Measurements from ENCODE around the gene SPRED3.

- TF ChIP-seq CTCF (IDR thresholded peaks at IDR 0.05; ENCODE audit: poor library complexity, severe bottlenecking), result no peak
- TF ChIP-seq EZH2 (IDR thresholded peaks at IDR 0.05; ENCODE audit: borderline replicate concordance, insufficient read depth, low read length, poor library complexity, severe bottlenecking), result no peak
- no peak for TF ChIP-seq EP300 (conservative IDR thresholded peaks at IDR 0.05; ENCODE audit: poor library complexity, severe bottlenecking)
- TF ChIP-seq REST (IDR thresholded peaks at IDR 0.05; ENCODE audit: borderline replicate concordance), result no peak
- TF ChIP-seq RAD21 (conservative IDR thresholded peaks at IDR 0.05), result no peak
- TF ChIP-seq POLR2AphosphoS5 (IDR thresholded peaks at IDR 0.05), result no peak
- TF ChIP-seq SMC3 (conservative IDR thresholded peaks at IDR 0.05; ENCODE audit: poor library complexity), result no peak
- no peak for TF ChIP-seq TAF1 (IDR thresholded peaks at IDR 0.05; ENCODE audit: low read depth)
- no peak for TF ChIP-seq MXI1 (conservative IDR thresholded peaks at IDR 0.05; ENCODE audit: poor library complexity, severe bottlenecking)
Measured at GRCh38 chr19:38369584-38369983, 18.9 kb upstream of the SPRED3 start.

Measured in neural cell (in vitro differentiated cells).